ENCODE data around the gene ZNF70. TPM values are rescaled to one million over a fixed set of nuclear protein-coding genes. Genes with fewer than 3 reads are reported as not detected.

Gene ZNF70
- total and polyA plus RNA-seq, 2 of the 13 experiments (the other 11 are each of a cell fraction or from before 2014, with no cell fraction given) = 0.62 to 3.6 TPM

- no peak for TF ChIP-seq NFIC (IDR thresholded peaks at IDR 0.05; ENCODE audit: low read length)
- TF ChIP-seq HMG20B (CRISPR knock-in tag; conservative IDR thresholded peaks at IDR 0.05) = no peak
- peak; percentile 96 for TF ChIP-seq TFE3 (CRISPR knock-in tag; IDR thresholded peaks at IDR 0.05)
- no peak; the same call in 1 of the 2 replicates for TF ChIP-seq GATA4 (IDR thresholded peaks at IDR 0.05; ENCODE audit: borderline replicate concordance, low read depth)
- peak; percentile 35; the same call in 1 of the 2 replicates for TF ChIP-seq ZBTB4 (CRISPR knock-in tag; IDR thresholded peaks at IDR 0.05; ENCODE audit: borderline replicate concordance)
- no peak for TF ChIP-seq RBAK (CRISPR knock-in tag; IDR thresholded peaks at IDR 0.05)
- peak; percentile 62 for TF ChIP-seq ELF1 (CRISPR knock-in tag; IDR thresholded peaks at IDR 0.05)
- TF ChIP-seq ARID5B (CRISPR knock-in tag; IDR thresholded peaks at IDR 0.05) = peak; percentile 47; the same call in 1 of the 2 replicates
- no peak for TF ChIP-seq ZBTB46 (CRISPR knock-in tag; IDR thresholded peaks at IDR 0.05; ENCODE audit: borderline replicate concordance)
- TF ChIP-seq DNMT3B (CRISPR knock-in tag; conservative IDR thresholded peaks at IDR 0.05) = no peak
- peak; percentile 69; the same call in 1 of the 2 replicates for TF ChIP-seq ZFP36L1 (CRISPR knock-in tag; IDR thresholded peaks at IDR 0.05)
- TF ChIP-seq YY1 (IDR thresholded peaks at IDR 0.05; ENCODE audit: insufficient read depth, insufficient replicate concordance, low read depth, low read length) = peak; percentile 99
- TF ChIP-seq SP4 (CRISPR knock-in tag; IDR thresholded peaks at IDR 0.05) = peak; percentile 68
- TF ChIP-seq KLF9 (CRISPR knock-in tag; IDR thresholded peaks at IDR 0.05; ENCODE audit: low read depth) = no peak
- TF ChIP-seq MLX (CRISPR knock-in tag; IDR thresholded peaks at IDR 0.05) = peak; percentile 37; the same call in 1 of the 2 replicates
These were observed 33.8 kb downstream of the ZNF70 start (continued) for GRCh38 chr22:23716811-23717801.
